Lower leg skin (tissue), 4 donors: ENCODE measurements around the gene EIF4G1. TPM values are rescaled to one million over a fixed set of nuclear protein-coding genes. Genes with fewer than 3 reads are reported as not detected.

Experiments used
- DNase-seq, 2 donors: peaks; one replicate each; pipeline ENCODE4 v3.0.0-alpha.2; 2019; ENCODE audit warnings: low spot score in 2 of 2
- H3K4me3 ChIP-seq: fragments of 200-600 bp; sonication (generic); 2 replicates; pipeline ENCODE4 v1.5.1; 2017; ENCODE audit warnings: mild to moderate bottlenecking, low read depth; ENCODE audit not compliant: poor library complexity, severe bottlenecking
- POLR2A ChIP-seq, 2 donors: fragments of 450-650 bp; IDR thresholded peaks; one replicate each; pipeline ENCODE4 v1.6.1; 2016 to 2017; ENCODE audit warnings: antibody characterized with exemption in 2 of 2, mild to moderate bottlenecking in 1 of 2, moderate library complexity in 1 of 2
- WGBS, 2 donors: methylation state at CpG; one replicate each; pipeline ENCODE4 v1.1.5; 2018; 5-methylcytosine and 5-hydroxymethylcytosine counted together
- intact Hi-C: fragments of 100-400 bp; cut with DNase I; formaldehyde crosslinking; loops from one replicate; pipeline ENCODE4 v1.15.0; 2023; ENCODE audit warnings: low total_unique reads
- total RNA-seq, 4 donors: library from RNA; depleted of rRNA; stranded (reverse); fragments of >200 nt; gene quantifications; one replicate each; pipeline ENCODE4 v1.1.0, GENCODE V29; 2016
- TF ChIP-seq, protein P1 (sequence below), 3 donors: fragments of 450-650 bp; IDR thresholded peaks; one replicate each; pipeline ENCODE4 v1.5.1; 2016; ENCODE audit warnings: antibody characterized with exemption in 3 of 3, mild to moderate bottlenecking in 3 of 3, moderate library complexity in 2 of 3

Gene EIF4G1
- total RNA-seq, 4 donors from 2014 or later, result 418 to 445 (median 433) TPM

DNA sequence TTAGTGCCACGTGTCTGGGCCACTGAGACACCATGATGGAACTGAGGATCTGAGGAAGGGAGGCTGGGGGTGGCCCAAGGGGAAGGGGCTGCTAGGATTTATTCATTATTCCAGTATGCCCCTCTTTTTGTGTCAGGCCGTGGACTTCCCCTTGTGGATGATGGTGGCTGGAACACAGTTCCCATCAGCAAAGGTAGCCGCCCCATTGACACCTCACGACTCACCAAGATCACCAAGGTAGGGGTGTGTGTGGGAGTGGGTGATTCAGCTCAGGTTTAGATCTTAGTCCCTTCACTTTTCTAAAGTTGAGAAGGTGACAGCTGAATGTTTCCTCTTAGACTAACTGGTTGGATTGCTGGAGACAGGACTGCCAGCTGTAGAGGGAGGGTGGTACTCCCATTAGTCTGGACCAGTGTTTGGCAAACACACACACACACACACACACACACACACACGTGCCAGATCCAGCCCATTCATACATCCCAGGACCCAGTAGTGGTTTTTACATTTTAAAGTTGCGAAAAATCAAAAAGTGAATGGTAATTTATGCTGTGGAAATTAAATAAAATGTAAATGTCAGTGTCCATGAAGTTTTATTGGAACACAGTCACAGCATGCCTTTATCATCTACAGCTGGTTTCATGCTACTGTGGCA lies 11.4 kb downstream of the EIF4G1 start:
- no peak for DNase-seq
- H3K4me3 ChIP-seq, result no peak overlapping the region
- 71 to 80% methylated on average over 6 of the region's 6 CpGs for WGBS, 2 donors
- no peak for TF ChIP-seq POLR2A (IDR thresholded peaks at IDR 0.05)
- TF ChIP-seq, protein P1, sequence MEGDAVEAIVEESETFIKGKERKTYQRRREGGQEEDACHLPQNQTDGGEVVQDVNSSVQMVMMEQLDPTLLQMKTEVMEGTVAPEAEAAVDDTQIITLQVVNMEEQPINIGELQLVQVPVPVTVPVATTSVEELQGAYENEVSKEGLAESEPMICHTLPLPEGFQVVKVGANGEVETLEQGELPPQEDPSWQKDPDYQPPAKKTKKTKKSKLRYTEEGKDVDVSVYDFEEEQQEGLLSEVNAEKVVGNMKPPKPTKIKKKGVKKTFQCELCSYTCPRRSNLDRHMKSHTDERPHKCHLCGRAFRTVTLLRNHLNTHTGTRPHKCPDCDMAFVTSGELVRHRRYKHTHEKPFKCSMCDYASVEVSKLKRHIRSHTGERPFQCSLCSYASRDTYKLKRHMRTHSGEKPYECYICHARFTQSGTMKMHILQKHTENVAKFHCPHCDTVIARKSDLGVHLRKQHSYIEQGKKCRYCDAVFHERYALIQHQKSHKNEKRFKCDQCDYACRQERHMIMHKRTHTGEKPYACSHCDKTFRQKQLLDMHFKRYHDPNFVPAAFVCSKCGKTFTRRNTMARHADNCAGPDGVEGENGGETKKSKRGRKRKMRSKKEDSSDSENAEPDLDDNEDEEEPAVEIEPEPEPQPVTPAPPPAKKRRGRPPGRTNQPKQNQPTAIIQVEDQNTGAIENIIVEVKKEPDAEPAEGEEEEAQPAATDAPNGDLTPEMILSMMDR (IDR thresholded peaks at IDR 0.05), result no peak
- intact Hi-C loops, result loop anchor here (5.0 kb wide), 1 partner anchor 1584 kb away; no protein-coding TSS in a partner anchor

DNA sequence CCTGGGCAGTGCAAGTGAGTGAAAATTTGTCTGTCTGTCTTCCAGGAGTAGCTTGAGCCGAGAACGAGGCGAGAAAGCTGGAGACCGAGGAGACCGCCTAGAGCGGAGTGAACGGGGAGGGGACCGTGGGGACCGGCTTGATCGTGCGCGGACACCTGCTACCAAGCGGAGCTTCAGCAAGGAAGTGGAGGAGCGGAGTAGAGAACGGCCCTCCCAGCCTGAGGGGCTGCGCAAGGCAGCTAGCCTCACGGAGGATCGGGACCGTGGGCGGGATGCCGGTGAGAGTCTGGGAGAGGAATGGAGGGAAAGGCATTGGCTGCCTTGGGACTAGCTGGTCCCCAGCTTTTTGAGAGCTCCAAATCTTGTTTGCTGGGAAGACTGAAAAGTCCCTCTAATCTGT lies 12.8 kb downstream of the EIF4G1 start:
- H3K4me3 ChIP-seq, result no peak overlapping the region
- TF ChIP-seq, protein P1 (IDR thresholded peaks at IDR 0.05), result no peak
- TF ChIP-seq POLR2A (IDR thresholded peaks at IDR 0.05), result no peak
- WGBS, 2 donors, result 91 to 92% methylated on average over 21 of the region's 21 CpGs
- DNase-seq, result no peak
- intact Hi-C loops, result loop anchor here (5.0 kb wide), 1 partner anchor 1585 kb away; no protein-coding TSS in a partner anchor

DNA sequence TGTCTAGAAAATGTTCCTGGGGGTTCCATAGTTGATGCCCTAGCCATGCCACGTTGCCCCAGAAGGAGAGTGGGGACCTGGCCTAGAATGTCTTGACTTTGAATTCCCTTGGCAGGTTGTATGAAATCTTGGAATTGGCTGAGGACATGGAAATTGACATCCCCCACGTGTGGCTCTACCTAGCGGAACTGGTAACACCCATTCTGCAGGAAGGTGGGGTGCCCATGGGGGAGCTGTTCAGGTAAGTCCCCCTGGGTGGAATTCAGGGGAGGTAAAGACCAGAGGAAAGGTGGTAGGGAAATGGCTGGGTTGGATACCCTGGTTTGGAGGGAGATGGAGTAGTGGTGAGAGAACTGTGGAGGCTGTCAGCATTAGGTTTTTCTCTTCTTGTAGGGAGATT lies 14.1 kb downstream of the EIF4G1 start:
- WGBS, 2 donors, result 47 to 55% methylated on average over 3 of the region's 3 CpGs
- intact Hi-C loops, result loop anchor here (5.0 kb wide), 1 partner anchor 1586 kb away; no protein-coding TSS in a partner anchor
- no peak for DNase-seq
- no peak for TF ChIP-seq POLR2A (IDR thresholded peaks at IDR 0.05)
- TF ChIP-seq, protein P1 (IDR thresholded peaks at IDR 0.05), result no peak
- H3K4me3 ChIP-seq, result no peak overlapping the region

DNA sequence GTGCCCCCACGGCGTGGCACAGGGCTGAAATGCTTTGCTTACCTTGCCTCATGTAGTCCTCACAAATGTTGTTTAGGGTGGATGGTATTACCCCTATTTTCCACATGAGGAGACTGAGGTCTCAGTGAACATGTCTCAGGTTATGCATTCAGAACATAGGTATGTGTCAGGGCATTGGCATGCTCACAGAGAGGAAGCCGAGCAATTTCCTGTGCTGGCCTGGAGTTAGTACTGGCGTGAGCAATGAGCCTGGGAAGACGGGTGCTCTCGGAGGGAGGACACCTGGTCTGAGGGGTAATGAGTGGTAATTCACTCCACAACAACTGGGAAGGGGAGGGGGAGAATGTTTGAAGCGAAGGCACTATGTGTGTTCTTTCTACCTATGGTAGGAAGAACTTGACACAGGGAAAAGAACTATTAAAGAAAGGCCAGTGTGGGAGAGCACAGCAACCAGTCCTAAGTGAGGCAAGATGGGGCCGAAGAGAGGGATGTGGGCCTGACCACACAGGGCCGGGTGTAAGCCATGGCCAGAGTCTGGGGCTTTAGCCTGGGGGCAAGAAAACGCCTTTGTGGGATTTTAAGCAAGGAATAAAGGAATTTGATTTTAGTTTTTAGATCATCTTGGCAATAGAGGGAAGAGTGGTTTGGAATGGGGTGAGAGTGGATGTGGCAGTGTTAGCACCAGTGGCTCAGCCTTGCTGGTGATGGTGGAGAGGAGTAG lies 18.1 kb downstream of the EIF4G1 start:
- TF ChIP-seq POLR2A (IDR thresholded peaks at IDR 0.05), result no peak
- TF ChIP-seq, protein P1 (IDR thresholded peaks at IDR 0.05), result no peak
- 65 to 71% methylated on average over 10 of the region's 10 CpGs for WGBS, 2 donors
- no peak overlapping the region for H3K4me3 ChIP-seq
- intact Hi-C loops, result no loop called here
- no peak for DNase-seq

DNA sequence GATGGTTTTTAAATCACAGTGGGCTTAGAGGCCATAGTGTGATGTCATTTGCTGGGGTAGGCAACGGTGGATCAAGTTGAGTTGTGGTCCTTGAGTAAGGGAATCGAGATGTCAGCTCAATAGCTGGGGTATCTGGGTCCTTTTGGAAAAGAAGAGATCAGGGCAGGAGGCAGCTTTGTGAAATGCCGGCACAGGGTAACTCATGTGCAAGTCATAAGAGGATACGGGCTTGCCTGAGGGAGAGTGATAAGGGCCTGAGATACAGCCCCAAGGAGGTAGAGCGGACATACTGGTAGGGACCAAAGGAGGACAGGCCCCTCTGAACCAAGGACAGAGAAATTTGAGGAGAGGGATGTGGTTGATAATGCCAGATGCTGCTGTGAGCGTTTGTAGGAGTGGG lies 18.8 kb downstream of the EIF4G1 start:
- no peak overlapping the region for H3K4me3 ChIP-seq
- DNase-seq, result no peak
- TF ChIP-seq POLR2A (IDR thresholded peaks at IDR 0.05), result no peak
- TF ChIP-seq, protein P1 (IDR thresholded peaks at IDR 0.05), result no peak
- intact Hi-C loops, result no loop called here
- WGBS, 2 donors, result 79 to 82% methylated on average over 6 of the region's 6 CpGs
